Right lobe of liver (tissue), 6 donors: Measurements from ENCODE around the gene SEMA3E. TPM values are rescaled to one million over a fixed set of nuclear protein-coding genes. Genes with fewer than 3 reads are reported as not detected.
A peak's percentile ranks its signal among the peaks of the same experiment; 100 is the strongest.

Source experiments
- ATAC-seq, 4 donors: fragments of 200-7000 bp; cut with Tn5 transposase; one replicate each; pipeline ENCODE4 v1.9.1; 2020; ENCODE audit warnings: mild to moderate bottlenecking in 4 of 4, moderate library complexity in 4 of 4
- DNase-seq, 3 donors: peaks; one replicate each; pipeline ENCODE4 v3.0.0-alpha.2; 2020
- H3K27ac ChIP-seq, 3 donors: fragments of 200-600 bp; one replicate each; pipeline ENCODE4 v1.8.0; 2022
- H3K27me3 ChIP-seq, 2 donors: fragments of 200-600 bp; one replicate each; pipeline ENCODE4 v1.8.0; 2022
- H3K36me3 ChIP-seq, 4 donors: fragments of 200-600 bp; sonication (generic) in 1 of 4; one replicate each; pipeline versions ENCODE4 v1.5.1 to v1.8.0; 2017 to 2022; ENCODE audit warnings: control low read depth in 1 of 4
- H3K4me1 ChIP-seq, 4 donors: fragments of 200-600 bp; sonication (generic) in 1 of 4; one replicate each; pipeline versions ENCODE4 v1.5.1 to v1.8.0; 2017 to 2022; ENCODE audit warnings: control low read depth in 1 of 4
- H3K4me3 ChIP-seq, 3 donors: fragments of 200-600 bp; one replicate each; pipeline ENCODE4 v1.8.0; 2022
- H3K9me3 ChIP-seq, 4 donors: fragments of 200-600 bp; sonication (generic) in 1 of 4; one replicate each; pipeline versions ENCODE4 v1.5.1 to v1.8.0; 2017 to 2022; ENCODE audit warnings: control low read depth in 1 of 4
- CTCF ChIP-seq, 4 donors: fragments of 200-600 bp in 3 of 4; fragments of 450-650 bp in 1 of 4; IDR thresholded peaks; one replicate each; pipeline versions ENCODE4 v1.5.1 to v1.8.0; 2016 to 2022; ENCODE audit warnings: antibody characterized with exemption in 4 of 4, mild to moderate bottlenecking in 2 of 4
- POLR2A ChIP-seq: fragments of 450-650 bp; IDR thresholded peaks from one replicate; pipeline ENCODE4 v1.6.1; 2017; ENCODE audit warnings: antibody characterized with exemption, mild to moderate bottlenecking
- WGBS: methylation state at CpG from one replicate; pipeline ENCODE4 v1.1.6; 2018; ENCODE audit warnings: low coverage, low lambda C conversion rate; ENCODE audit not compliant: insufficient coverage; ENCODE audit errors: missing lambda C conversion rate; 5-methylcytosine and 5-hydroxymethylcytosine counted together
- intact Hi-C, 2 donors: fragments of 100-400 bp; cut with DNase I; formaldehyde crosslinking; loops; one replicate each; pipeline versions ENCODE4 v1.11.2 to v1.14.1; 2022
- total RNA-seq, 6 experiments: library from RNA; depleted of rRNA in 2 of 6; stranded (reverse); fragments of >200 nt in 2 of 6; fragmentation: NEBNext Ultra II Directional in 3 of 6; extraction: Animal tissue kit (Norgen Biotek cat#: 25700) in 3 of 6; gene quantifications; one replicate each; pipeline versions ENCODE4 v1.1.0 to v1.2.4, GENCODE V29; 2016 to 2023
- donor health status: DM: no; HTN: yes; CAD: no.
- donor health status: DM: no; HTN: no; CAD: no.
- donor health status: DM: no; HTN: no; CAD: no.
- donor health status: DM: no; HTN: yes; CAD: no.
- donor health status: DM: no; HTN: yes; CAD: no.

SEMA3E gene
- total RNA-seq, 6 experiments from 2014 or later: 0.06 to 1.0 (median 0.32) TPM

DNA sequence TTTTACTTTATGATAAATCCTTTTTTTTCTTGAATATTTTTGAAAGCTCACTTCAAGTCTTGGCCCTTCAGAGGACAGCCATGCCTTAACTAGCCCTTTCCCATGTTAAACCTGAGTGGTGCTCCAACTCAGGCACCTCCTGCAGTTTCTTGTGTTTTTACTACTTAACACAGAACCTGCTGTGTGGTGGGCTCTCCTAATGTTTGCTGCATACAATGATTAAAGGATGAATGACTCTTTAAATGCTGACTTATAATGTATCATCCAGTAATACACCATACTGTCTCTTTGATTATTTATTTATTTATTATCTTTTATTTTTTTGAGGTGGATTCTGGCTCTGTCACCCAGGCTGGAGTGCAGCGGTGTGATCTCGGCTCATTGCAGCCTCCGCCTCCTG, 179.4 kb downstream of the SEMA3E start:
- H3K4me1 ChIP-seq: no peaks in the 10 kb centered on the region
- no peak overlapping the region for H3K27ac ChIP-seq
- DNase-seq (no peak), ATAC-seq (no peak)
- no peaks in the 10 kb centered on the region for H3K27me3 ChIP-seq
- TF ChIP-seq CTCF (IDR thresholded peaks at IDR 0.05) (no peak), POLR2A (no peak)
- no peaks in the 10 kb centered on the region for H3K36me3 ChIP-seq
- no peak overlapping the region for H3K4me3 ChIP-seq
- intact Hi-C loops: no loop called here
- no peaks in the 10 kb centered on the region for H3K9me3 ChIP-seq
- 93% methylated on average over 2 of the region's 3 CpGs for WGBS

- TF ChIP-seq CTCF (IDR thresholded peaks at IDR 0.05) (no peak), POLR2A (no peak)
- Histone ChIP-seq H3K9me3 (no peaks in the 10 kb centered on the region), H3K27me3 (no peaks in the 10 kb centered on the region), H3K27ac (no peak overlapping the region), H3K4me1 (no peaks in the 10 kb centered on the region), H3K36me3 (no peaks in the 10 kb centered on the region), H3K4me3 (no peak overlapping the region)
- ATAC-seq (no peak), DNase-seq (no peak)
- intact Hi-C loops: no loop called here
- WGBS: 54% methylated on average over 2 of the region's 2 CpGs
Measured at GRCh38 chr7:83469076-83469475, 179.9 kb downstream of the SEMA3E start.

GRCh38 chr7:83468251-83468739, 180.6 kb downstream of the SEMA3E start:
- H3K36me3 ChIP-seq: no peaks in the 10 kb centered on the region
- peak; percentile 27 to 95 (median 60) for ATAC-seq
- 18% methylated on average over 2 of the region's 2 CpGs for WGBS
- H3K4me1 ChIP-seq: no peaks in the 10 kb centered on the region
- no peaks in the 10 kb centered on the region for H3K9me3 ChIP-seq
- peak; percentile 51 to 70 (median 60) for DNase-seq
- H3K4me3 ChIP-seq: no peak overlapping the region
- intact Hi-C loops: no loop called here
- TF ChIP-seq POLR2A: no peak
- no peak for TF ChIP-seq CTCF (IDR thresholded peaks at IDR 0.05)
- H3K27ac ChIP-seq: no peak overlapping the region
- no peaks in the 10 kb centered on the region for H3K27me3 ChIP-seq

DNA sequence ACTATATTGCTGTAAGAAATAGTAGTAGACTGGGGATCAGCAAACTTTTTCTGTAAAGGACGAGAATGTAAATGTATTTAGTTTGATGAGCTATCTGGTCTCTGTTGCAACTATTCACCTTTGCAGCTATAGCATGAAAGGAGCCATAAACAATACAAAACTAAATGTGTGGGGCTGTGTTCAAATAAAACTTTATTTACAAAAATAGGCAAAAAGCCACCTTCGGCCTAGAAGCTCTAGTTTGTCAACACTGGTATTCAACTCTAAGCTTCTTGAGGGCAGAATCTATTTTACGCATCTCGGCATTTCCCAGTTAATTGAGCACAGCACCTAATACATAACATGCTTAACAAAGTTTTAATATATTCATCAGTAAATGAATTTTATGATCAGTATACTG, 181.4 kb downstream of the SEMA3E start:
- no peaks in the 10 kb centered on the region for H3K4me1 ChIP-seq
- intact Hi-C loops: no loop called here
- H3K9me3 ChIP-seq: no peaks in the 10 kb centered on the region
- 88% methylated on average over 4 of the region's 4 CpGs for WGBS
- DNase-seq (no peak), ATAC-seq (no peak)
- no peaks in the 10 kb centered on the region for H3K27me3 ChIP-seq
- no peak overlapping the region for H3K27ac ChIP-seq
- H3K4me3 ChIP-seq: no peak overlapping the region
- H3K36me3 ChIP-seq: no peaks in the 10 kb centered on the region
- TF ChIP-seq CTCF (IDR thresholded peaks at IDR 0.05) (no peak), POLR2A (no peak)

DNA sequence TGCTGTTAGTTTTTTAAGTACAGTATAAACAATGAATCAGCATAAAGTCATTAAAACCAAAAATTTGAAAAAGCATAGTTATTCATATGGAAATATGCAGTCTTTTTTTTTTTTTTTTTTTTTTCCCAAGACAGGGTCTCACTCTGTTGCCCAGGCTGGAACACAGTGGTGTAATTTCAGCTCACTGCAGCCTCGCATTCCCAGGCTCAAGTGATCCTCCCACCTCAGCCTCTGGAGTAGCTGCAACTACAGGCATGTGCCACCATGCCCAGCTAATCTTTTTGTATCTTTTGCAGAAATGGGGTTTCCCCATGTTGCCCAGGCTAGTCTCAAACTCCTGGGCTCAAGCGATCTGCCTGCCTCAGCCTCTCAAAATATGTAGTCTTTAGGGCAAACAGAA, 182.0 kb downstream of the SEMA3E start:
- intact Hi-C loops: no loop called here
- Histone ChIP-seq H3K4me3 (no peak overlapping the region), H3K4me1 (no peaks in the 10 kb centered on the region), H3K27me3 (no peaks in the 10 kb centered on the region), H3K27ac (no peak overlapping the region), H3K9me3 (no peaks in the 10 kb centered on the region), H3K36me3 (no peaks in the 10 kb centered on the region)
- TF ChIP-seq POLR2A (no peak), CTCF (IDR thresholded peaks at IDR 0.05) (no peak)
- ATAC-seq (no peak), DNase-seq (no peak)
- 71% methylated on average over 1 of the region's 2 CpGs for WGBS
